H1 (cell line): ENCODE results near the gene AMBP. TPM values are rescaled to one million over a fixed set of nuclear protein-coding genes. Genes with fewer than 3 reads are reported as not detected.

Experiments used
- CTCF ChIA-PET: fragments of 300-600 bp; sonication (Branson Sonifier 250); formaldehyde crosslinking; loops from one replicate; lab custom pipeline; 2021; ENCODE audit not compliant: partially characterized antibody; lab: Charles Lee
- POLR2A ChIA-PET: fragments of 300-600 bp; sonication (Branson Sonifier 250); formaldehyde crosslinking; loops from one replicate; lab custom pipeline; 2021; ENCODE audit warnings: inconsistent platforms; ENCODE audit not compliant: partially characterized antibody; lab: Charles Lee
- DNase-seq, 2 experiments: peaks; one replicate each; pipeline versions ENCODE4 v3.0.0 to v3.0.0-alpha.2; 2010 to 2022; ENCODE audit warnings: low spot score in 2 of 2, low read depth in 1 of 2, mixed read lengths in 1 of 2
- FAIRE-seq: peaks from 2 replicates; lab custom pipeline; 2011; peaks lifted over from hg19 to GRCh38; lab: Jason Lieb, UNC
- H2AFZ ChIP-seq: 2 replicates; pipeline ENCODE4 v1.8.1; 2012; ENCODE audit warnings: low read length, inconsistent platforms
- H2AK5ac ChIP-seq: 2 replicates; pipeline ENCODE4 v1.6.1; 2013; ENCODE audit warnings: low read depth, low read length
- H2BK120ac ChIP-seq: replicated peaks from 2 replicates; pipeline ENCODE3; 2013; ENCODE audit warnings: low read depth, low read length, inconsistent platforms
- H2BK12ac ChIP-seq: 2 replicates; pipeline ENCODE4 v1.6.1; 2013; ENCODE audit warnings: low read depth, low read length
- H2BK15ac ChIP-seq: 2 replicates; pipeline ENCODE4 v1.6.1; 2013; ENCODE audit warnings: low read length
- H2BK20ac ChIP-seq: 2 replicates; pipeline ENCODE4 v1.6.1; 2013; ENCODE audit warnings: low read length
- H2BK5ac ChIP-seq: 2 replicates; pipeline ENCODE4 v1.6.1; 2013; ENCODE audit warnings: low read depth, low read length
- H3K14ac ChIP-seq: 2 replicates; pipeline ENCODE4 v1.6.1; 2013; ENCODE audit warnings: inconsistent platforms; ENCODE audit not compliant: insufficient read length
- H3K18ac ChIP-seq: 2 replicates; pipeline ENCODE4 v1.6.1; 2013; ENCODE audit warnings: low read length; ENCODE audit errors: extremely low read depth
- H3K23ac ChIP-seq: 2 replicates; pipeline ENCODE4 v1.6.1; 2013; ENCODE audit warnings: inconsistent platforms; ENCODE audit not compliant: insufficient read length
- H3K23me2 ChIP-seq: 2 replicates; pipeline ENCODE4 v1.6.1; 2013; ENCODE audit warnings: low read depth, low read length
- H3K27ac ChIP-seq: 2 replicates; pipeline ENCODE4 v1.6.1; 2011; ENCODE audit warnings: low read depth, low read length, inconsistent platforms
- H3K27me3 ChIP-seq, 4 experiments: replicated peaks in 1 of 4; 1 replicate in 1 of 4; 2 replicates in 3 of 4; pipeline versions ENCODE4 v1.6.1 to v1.8.1; 2011 to 2013; ENCODE audit warnings: low read length in 3 of 4, mild to moderate bottlenecking in 3 of 4, inconsistent platforms in 2 of 4, mixed read lengths in 2 of 4, moderate library complexity in 1 of 4; ENCODE audit not compliant: control insufficient read depth in 3 of 4, insufficient read depth in 3 of 4; ENCODE audit errors: extremely low read depth in 1 of 4
- H3K36me3 ChIP-seq, 4 experiments: 2 replicates each; pipeline versions ENCODE4 v1.6.1 to v1.8.1; 2011 to 2013; ENCODE audit warnings: mild to moderate bottlenecking in 4 of 4, low read length in 3 of 4, moderate library complexity in 2 of 4, control low read depth in 1 of 4, inconsistent platforms in 1 of 4; ENCODE audit not compliant: insufficient read depth in 4 of 4, control insufficient read depth in 2 of 4
- H3K4ac ChIP-seq: replicated peaks from 2 replicates; pipeline ENCODE3; 2013; ENCODE audit warnings: low read length, low read depth, mixed read lengths, inconsistent platforms; ENCODE audit not compliant: insufficient read length
- H3K4me1 ChIP-seq, 4 experiments: replicated peaks in 1 of 4; 1 replicate in 1 of 4; 2 replicates in 3 of 4; pipeline versions ENCODE4 v1.6.1 to v1.8.1; 2011 to 2013; ENCODE audit warnings: low read length in 3 of 4, inconsistent platforms in 2 of 4, mixed read lengths in 1 of 4; ENCODE audit not compliant: insufficient read depth in 4 of 4, control insufficient read depth in 3 of 4
- H3K4me2 ChIP-seq, 2 experiments: 2 replicates each; pipeline versions ENCODE4 v1.6.1 to v1.8.1; 2011 to 2013; ENCODE audit warnings: low read depth in 2 of 2, low read length in 2 of 2, control low read depth in 1 of 2, inconsistent platforms in 1 of 2, mild to moderate bottlenecking in 1 of 2; ENCODE audit not compliant: insufficient read depth in 1 of 2
- H3K4me3 ChIP-seq, 4 experiments: fragments of 200-600, 300-600 bp in 1 of 4; sonication (generic), shearing (Covaris generic), sonication (Bioruptor Twin) in 1 of 4; 2 replicates each; pipeline versions ENCODE4 v1.5.1 to v1.8.1; 2011 to 2016; ENCODE audit warnings: low read length in 4 of 4, low read depth in 3 of 4, control low read depth in 2 of 4, inconsistent platforms in 2 of 4, mild to moderate bottlenecking in 2 of 4, mixed read lengths in 1 of 4, moderate library complexity in 1 of 4; ENCODE audit not compliant: insufficient read depth in 2 of 4; ENCODE audit errors: extremely low read depth in 1 of 4
- H3K56ac ChIP-seq: replicated peaks from 2 replicates; pipeline ENCODE3; 2013; ENCODE audit warnings: low read depth, mild to moderate bottlenecking, mixed read lengths, low read length, inconsistent platforms; ENCODE audit not compliant: insufficient read length
- H3K79me1 ChIP-seq: 2 replicates; pipeline ENCODE4 v1.6.1; 2013; ENCODE audit warnings: low read depth, low read length, control low read depth
- H3K79me2 ChIP-seq, 2 experiments: 2 replicates each; pipeline versions ENCODE4 v1.6.1 to v1.8.1; 2012 to 2013; ENCODE audit warnings: low read length in 2 of 2, mild to moderate bottlenecking in 2 of 2, inconsistent platforms in 1 of 2; ENCODE audit not compliant: insufficient read depth in 2 of 2, control insufficient read depth in 1 of 2
- H3K9ac ChIP-seq, 4 experiments: replicated peaks in 1 of 4; 1 replicate in 1 of 4; 2 replicates in 3 of 4; pipeline versions ENCODE4 v1.6.1 to v1.8.1; 2011 to 2013; ENCODE audit warnings: low read depth in 3 of 4, low read length in 3 of 4, control low read depth in 2 of 4, mild to moderate bottlenecking in 2 of 4, moderate library complexity in 2 of 4, inconsistent platforms in 1 of 4; ENCODE audit errors: extremely low read depth in 1 of 4
- H3K9me3 ChIP-seq, 2 experiments: 2 replicates each; pipeline versions ENCODE4 v1.6.1 to v1.8.1; 2012 to 2013; ENCODE audit warnings: mild to moderate bottlenecking in 2 of 2, moderate library complexity in 2 of 2, control low read depth in 1 of 2, inconsistent platforms in 1 of 2, low read depth in 1 of 2, low read length in 1 of 2, mixed read lengths in 1 of 2; ENCODE audit not compliant: insufficient read depth in 2 of 2
- H4K20me1 ChIP-seq, 2 experiments: replicated peaks in 1 of 2; 2 replicates each; pipeline versions ENCODE3 to v1.8.1; 2011 to 2013; ENCODE audit warnings: inconsistent platforms in 2 of 2, low read length in 2 of 2, mild to moderate bottlenecking in 1 of 2; ENCODE audit not compliant: insufficient read depth in 2 of 2, control insufficient read depth in 1 of 2
- H4K5ac ChIP-seq: 2 replicates; pipeline ENCODE4 v1.6.1; 2013; ENCODE audit warnings: low read length, low read depth, mixed read lengths, inconsistent platforms; ENCODE audit not compliant: insufficient read length
- H4K8ac ChIP-seq: 2 replicates; pipeline ENCODE4 v1.8.0; 2013; ENCODE audit warnings: mild to moderate bottlenecking, moderate library complexity, low read length, inconsistent platforms; ENCODE audit not compliant: insufficient read depth; ENCODE audit errors: extremely low read depth
- H4K91ac ChIP-seq: replicated peaks from 2 replicates; pipeline ENCODE3; 2013; ENCODE audit warnings: low read length, mixed read lengths, inconsistent platforms; ENCODE audit not compliant: insufficient read length
- BACH1 ChIP-seq: IDR thresholded peaks from 2 replicates; pipeline ENCODE4 v1.6.1; 2012; ENCODE audit warnings: low read length, improper control_type of control experiment
- BRCA1 ChIP-seq: IDR thresholded peaks from 2 replicates; pipeline ENCODE4 v1.6.1; 2012; ENCODE audit warnings: low read depth, low read length, improper control_type of control experiment
- CBX5 ChIP-seq: fragments of 300-800, 300-1000 bp; sonication (generic); IDR thresholded peaks from 2 replicates; pipeline ENCODE4 v1.7.1; 2016; ENCODE audit warnings: antibody characterized with exemption, low read length, low read depth
- E2F6 ChIP-seq: IDR thresholded peaks from 2 replicates; pipeline ENCODE4 v1.6.1; 2012; ENCODE audit warnings: inconsistent platforms
- KDM1A ChIP-seq: fragments of 200-600, 300-600 bp; sonication (generic); IDR thresholded peaks from 2 replicates; pipeline ENCODE4 v1.7.1; 2016; ENCODE audit warnings: mild to moderate bottlenecking, low read length, borderline replicate concordance
- POLR2A ChIP-seq, 2 experiments: IDR thresholded peaks; 1 replicate in 1 of 2; 2 replicates in 1 of 2; pipeline ENCODE4 v1.6.1; 2011; ENCODE audit warnings: low read depth in 2 of 2, low read length in 2 of 2, mild to moderate bottlenecking in 2 of 2; ENCODE audit errors: control extremely low read depth in 1 of 2
- POLR2AphosphoS5 ChIP-seq: IDR thresholded peaks from 2 replicates; pipeline ENCODE4 v1.6.1; 2011; ENCODE audit warnings: low read depth, low read length
- TAF7 ChIP-seq: optimal IDR thresholded peaks from 2 replicates; pipeline ENCODE3; 2011; ENCODE audit warnings: low read depth, mild to moderate bottlenecking, inconsistent platforms, low read length, moderate library complexity, borderline replicate concordance
- ZNF274 ChIP-seq: IDR thresholded peaks from 2 replicates; pipeline ENCODE4 v1.7.0; 2012; ENCODE audit warnings: low read length, borderline replicate concordance; ENCODE audit errors: extremely low read depth
- WGBS, 2 experiments: shearing (Covaris generic) in 1 of 2; methylation state at CpG; one replicate each; pipeline versions ENCODE4 v1.1.6 to v1.1.7; 2013 to 2015; ENCODE audit warnings: low lambda C conversion rate in 2 of 2, mixed read lengths in 2 of 2, inconsistent platforms in 1 of 2, low coverage in 1 of 2, missing lambda C conversion rate in 1 of 2; ENCODE audit not compliant: insufficient replicate concordance in 2 of 2, insufficient coverage in 1 of 2, insufficient read length in 1 of 2; ENCODE audit errors: extremely low coverage in 1 of 2, missing lambda C conversion rate in 1 of 2; 5-methylcytosine and 5-hydroxymethylcytosine counted together
- polyA plus RNA-seq, 7 experiments: library from polyadenylated mRNA; depleted of rRNA in 3 of 7; stranded (reverse) in 5 of 7; unstranded in 2 of 7; fragments of >200 nt in 5 of 7; fragments of 200-250 nt in 2 of 7; gene quantifications; 1 replicate in 5 of 7; 2 replicates in 1 of 7; 4 replicates in 1 of 7; pipeline versions ENCODE4 v1.2.1 to v1.2.3, GENCODE V29; 2011 to 2013; ENCODE audit warnings: missing spikeins in 2 of 7, mixed read lengths in 2 of 7
- total RNA-seq: library from RNA; stranded (reverse); fragmentation: NEBNext Ultra II Directional; extraction: Animal tissue kit (Norgen Biotek cat#: 25700); gene quantifications from 2 replicates; pipeline ENCODE4 v1.2.1, GENCODE V29; 2021
- TF ChIP-seq, protein P1 (sequence below): IDR thresholded peaks from 2 replicates; pipeline ENCODE4 v1.6.1; 2012; ENCODE audit warnings: low read length, inconsistent platforms
- TF ChIP-seq, protein P2 (sequence below): IDR thresholded peaks from 2 replicates; pipeline ENCODE4 v1.6.1; 2011; ENCODE audit warnings: low read depth, mild to moderate bottlenecking, low read length; ENCODE audit not compliant: insufficient read depth

Gene AMBP
- total and polyA plus RNA-seq, 2 of the 8 experiments (the other 6 are each of a cell fraction or from before 2014, with no cell fraction given) = 3.0 to 4.0 TPM

- Histone ChIP-seq H4K20me1 (no peaks in the 10 kb centered on the region), H4K8ac (no peak overlapping the region), H3K14ac (no peak overlapping the region), H2BK5ac (no peak overlapping the region), H3K36me3 (no peaks in the 10 kb centered on the region), H3K27me3 (no peaks in the 10 kb centered on the region), H3K4ac (no peak overlapping the region), H2AFZ (no peak overlapping the region), H3K27ac (no peak overlapping the region), H3K23ac (no peak overlapping the region), H3K18ac (no peak overlapping the region), H3K79me1 (no peaks in the 10 kb centered on the region), H3K79me2 (no peaks in the 10 kb centered on the region), H3K9ac (no peak overlapping the region), H3K9me3 (no peaks in the 10 kb centered on the region), H2AK5ac (no peak overlapping the region), H3K4me2 (no peak overlapping the region), H2BK12ac (no peak overlapping the region), H3K4me3 (no peak overlapping the region), H3K23me2 (no peaks in the 10 kb centered on the region), H2BK20ac (no peak overlapping the region), H3K4me1 (no peaks in the 10 kb centered on the region), H2BK15ac (no peak overlapping the region), H4K91ac (no peak overlapping the region), H4K5ac (no peak overlapping the region), H3K56ac (no peak overlapping the region), H2BK120ac (no peak overlapping the region)
- 84% methylated on average over 4 of the region's 4 CpGs; no CpG with 5 or more reads in 1 of the 2 experiments for WGBS, 2 experiments
- FAIRE-seq (no peak), DNase-seq (no peak)
- ChIA-PET CTCF (interaction anchor here (1.0 to 2.5 kb wide), 6 partner anchors 10 to 21 kb away, joined by 3 to 10 read pairs (median 4); no protein-coding TSS in a partner anchor), POLR2A (no interaction called here)
- TF ChIP-seq KDM1A (no peak), POLR2AphosphoS5 (no peak), ZNF274 (no peak), BACH1 (no peak), E2F6 (no peak), BRCA1 (no peak), POLR2A (IDR thresholded peaks at IDR 0.05; ENCODE audit: control extremely low read depth in 1 of 2, low read depth in 2 of 2, low read length in 2 of 2) (no peak), TAF7 (no peak), CBX5 (no peak)
- TF ChIP-seq, protein P1, sequence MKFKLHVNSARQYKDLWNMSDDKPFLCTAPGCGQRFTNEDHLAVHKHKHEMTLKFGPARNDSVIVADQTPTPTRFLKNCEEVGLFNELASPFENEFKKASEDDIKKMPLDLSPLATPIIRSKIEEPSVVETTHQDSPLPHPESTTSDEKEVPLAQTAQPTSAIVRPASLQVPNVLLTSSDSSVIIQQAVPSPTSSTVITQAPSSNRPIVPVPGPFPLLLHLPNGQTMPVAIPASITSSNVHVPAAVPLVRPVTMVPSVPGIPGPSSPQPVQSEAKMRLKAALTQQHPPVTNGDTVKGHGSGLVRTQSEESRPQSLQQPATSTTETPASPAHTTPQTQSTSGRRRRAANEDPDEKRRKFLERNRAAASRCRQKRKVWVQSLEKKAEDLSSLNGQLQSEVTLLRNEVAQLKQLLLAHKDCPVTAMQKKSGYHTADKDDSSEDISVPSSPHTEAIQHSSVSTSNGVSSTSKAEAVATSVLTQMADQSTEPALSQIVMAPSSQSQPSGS = no peak
- TF ChIP-seq, protein P2, sequence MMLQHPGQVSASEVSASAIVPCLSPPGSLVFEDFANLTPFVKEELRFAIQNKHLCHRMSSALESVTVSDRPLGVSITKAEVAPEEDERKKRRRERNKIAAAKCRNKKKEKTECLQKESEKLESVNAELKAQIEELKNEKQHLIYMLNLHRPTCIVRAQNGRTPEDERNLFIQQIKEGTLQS = no peak
These were observed 16.1 kb downstream of the AMBP start for GRCh38 chr9:114061830-114062474.
